WI38 (cell line): Measurements from ENCODE around the gene BANP.
"Not testable (repeated sequence)": the region's sequence is repeated elsewhere in the genome, so short reads cannot be mapped to it uniquely, and the experiment has no call there.

Experiments
- H3K4me3 ChIP-seq: 2 replicates; pipeline ENCODE4 v1.5.1; 2011; ENCODE audit warnings: low read depth, mild to moderate bottlenecking, control low read depth, low read length
- CTCF ChIP-seq: IDR thresholded peaks from 2 replicates; pipeline ENCODE4 v1.5.1; 2012; ENCODE audit warnings: low read depth, mild to moderate bottlenecking, control low read depth, low read length

Gene BANP

GRCh38 chr16:88070989-88071625 lies 119.9 kb downstream of the BANP start:
- no peak overlapping the region for H3K4me3 ChIP-seq
- TF ChIP-seq CTCF = no peak

GRCh38 chr16:88071908-88072307 lies 120.7 kb downstream of the BANP start:
- no peak for TF ChIP-seq CTCF
- H3K4me3 ChIP-seq = no peak overlapping the region

GRCh38 chr16:88072571-88073001 lies 121.4 kb downstream of the BANP start:
- H3K4me3 ChIP-seq = no peak overlapping the region
- no peak for TF ChIP-seq CTCF

GRCh38 chr16:88073201-88073721 lies 122.0 kb downstream of the BANP start:
- H3K4me3 ChIP-seq = no peak overlapping the region
- no peak for TF ChIP-seq CTCF

- H3K4me3 ChIP-seq = no peak overlapping the region
- no peak for TF ChIP-seq CTCF
Observed at GRCh38 chr16:88074041-88074440, 122.8 kb downstream of the BANP start.

GRCh38 chr16:88076211-88076931 lies 125.1 kb downstream of the BANP start:
- H3K4me3 ChIP-seq = no peak overlapping the region
- TF ChIP-seq CTCF = no peak

- H3K4me3 ChIP-seq = not testable (repeated sequence)
Observed at GRCh38 chr16:88076932-88077320, 125.7 kb downstream of the BANP start.
